Loucy (cell line): Measurements from ENCODE around the gene CATSPERD.

ENCODE experiments used
- CTCF ChIP-seq: fragments of 200-600 bp; sonication (generic); conservative IDR thresholded peaks from 2 replicates; pipeline ENCODE4 v1.5.1; 2014; ENCODE audit warnings: mild to moderate bottlenecking, antibody characterized with exemption, low read length
- EZH2phosphoT487 ChIP-seq: fragments of 200-600 bp; IDR thresholded peaks from 2 replicates; pipeline ENCODE4 v1.6.1; 2018; ENCODE audit warnings: antibody characterized with exemption, mild to moderate bottlenecking, moderate library complexity, borderline replicate concordance

- TF ChIP-seq CTCF (no peak), EZH2phosphoT487 (no peak)
These were observed 43.7 kb upstream of the CATSPERD start for GRCh38 chr19:5676772-5677105.
